ENCODE measurements around the gene PCDHGA1.

The PCDHGA1 gene

GRCh38 chr5:141362719-141363118 lies 32.4 kb downstream of the PCDHGA1 start:
- H3K27me3 ChIP-seq (ENCODE audit: low read depth, low read length) = no peaks in the 10 kb centered on the region
- no peaks in the 10 kb centered on the region for H3K4me1 ChIP-seq (ENCODE audit: low read length)
- H3K27ac ChIP-seq (ENCODE audit: low read length) = no peak overlapping the region
- H3K9ac ChIP-seq (ENCODE audit: low read length) = no peak overlapping the region
- TF ChIP-seq CTCF (IDR thresholded peaks at IDR 0.05; ENCODE audit: low read depth, low read length) = no peak
- no peak for TF ChIP-seq EZH2phosphoT487 (IDR thresholded peaks at IDR 0.05; ENCODE audit: low read depth)
- H3K4me3 ChIP-seq (ENCODE audit: low read length) = no peak overlapping the region
- no peaks in the 10 kb centered on the region for H3K36me3 ChIP-seq (replicated peaks; ENCODE audit: low read depth, low read length)
- H4K20me1 ChIP-seq (ENCODE audit: insufficient read depth, low read length) = no peaks in the 10 kb centered on the region
- no peak overlapping the region for H2AFZ ChIP-seq (ENCODE audit: low read depth, low read length)
- H3K4me2 ChIP-seq (ENCODE audit: low read length) = no peak overlapping the region
- no peaks in the 10 kb centered on the region for H3K79me2 ChIP-seq (ENCODE audit: low read length)
- H3K9me3 ChIP-seq (ENCODE audit: insufficient read depth, low read length) = no peaks in the 10 kb centered on the region

GRCh38 chr5:141363952-141364660 lies 33.8 kb downstream of the PCDHGA1 start, which contains the start of gene PCDHGA5:
Gene PCDHGA5, plus strand, starts transcription at chr5:141364162. Its CDS starts 169 bp downstream, at chr5:141364331.
- Histone ChIP-seq H3K9ac (ENCODE audit: low read length) (no peak within 1 kb of the TSS), H2AFZ (ENCODE audit: low read depth, low read length) (no peak within 1 kb of the TSS), H3K27ac (ENCODE audit: low read length) (no peak within 1 kb of the TSS), H3K4me1 (ENCODE audit: low read length) (no peaks in the 10 kb centered on the region), H3K4me2 (ENCODE audit: low read length) (no peak within 1 kb of the TSS), H3K4me3 (ENCODE audit: low read length) (no peak within 1 kb of the TSS), H4K20me1 (ENCODE audit: insufficient read depth, low read length) (no peaks in the 10 kb centered on the region), H3K27me3 (ENCODE audit: low read depth, low read length) (no peaks in the 10 kb centered on the region), H3K79me2 (ENCODE audit: low read length) (no peaks in the 10 kb centered on the region), H3K36me3 (replicated peaks; ENCODE audit: low read depth, low read length) (no peaks in the 10 kb centered on the region), H3K9me3 (ENCODE audit: insufficient read depth, low read length) (no peaks in the 10 kb centered on the region)
- TF ChIP-seq CTCF (IDR thresholded peaks at IDR 0.05; ENCODE audit: low read depth, low read length) (no peak), EZH2phosphoT487 (IDR thresholded peaks at IDR 0.05; ENCODE audit: low read depth) (no peak)

GRCh38 chr5:141366016-141366896 lies 35.9 kb downstream of the PCDHGA1 start:
- no peak overlapping the region for H3K27ac ChIP-seq (ENCODE audit: low read length)
- no peak overlapping the region for H3K9ac ChIP-seq (ENCODE audit: low read length)
- no peak overlapping the region for H3K4me2 ChIP-seq (ENCODE audit: low read length)
- H3K9me3 ChIP-seq (ENCODE audit: insufficient read depth, low read length) = no peaks in the 10 kb centered on the region
- H2AFZ ChIP-seq (ENCODE audit: low read depth, low read length) = no peak overlapping the region
- no peaks in the 10 kb centered on the region for H3K27me3 ChIP-seq (ENCODE audit: low read depth, low read length)
- no peak overlapping the region for H3K4me3 ChIP-seq (ENCODE audit: low read length)
- no peaks in the 10 kb centered on the region for H3K4me1 ChIP-seq (ENCODE audit: low read length)
- TF ChIP-seq EZH2phosphoT487 (IDR thresholded peaks at IDR 0.05; ENCODE audit: low read depth) = no peak
- H3K79me2 ChIP-seq (ENCODE audit: low read length) = no peaks in the 10 kb centered on the region
- H3K36me3 ChIP-seq (replicated peaks; ENCODE audit: low read depth, low read length) = no peaks in the 10 kb centered on the region
- H4K20me1 ChIP-seq (ENCODE audit: insufficient read depth, low read length) = no peaks in the 10 kb centered on the region

- H3K27ac ChIP-seq (ENCODE audit: low read length) = no peak within 1 kb of the TSS
- no peaks in the 10 kb centered on the region for H4K20me1 ChIP-seq (ENCODE audit: insufficient read depth, low read length)
- peak within 1 kb of the TSS; percentile 57 for H3K9ac ChIP-seq (ENCODE audit: low read length)
- no peaks in the 10 kb centered on the region for H3K27me3 ChIP-seq (ENCODE audit: low read depth, low read length)
- no peaks in the 10 kb centered on the region for H3K36me3 ChIP-seq (replicated peaks; ENCODE audit: low read depth, low read length)
- peak within 1 kb of the TSS; percentile 77 for H3K4me2 ChIP-seq (ENCODE audit: low read length)
- no peaks in the 10 kb centered on the region for H3K4me1 ChIP-seq (ENCODE audit: low read length)
- H3K9me3 ChIP-seq (ENCODE audit: insufficient read depth, low read length) = no peaks in the 10 kb centered on the region
- TF ChIP-seq CTCF (IDR thresholded peaks at IDR 0.05; ENCODE audit: low read depth, low read length) (peak; percentile 52), EZH2phosphoT487 (IDR thresholded peaks at IDR 0.05; ENCODE audit: low read depth) (no peak)
- no peaks in the 10 kb centered on the region for H3K79me2 ChIP-seq (ENCODE audit: low read length)
- H3K4me3 ChIP-seq (ENCODE audit: low read length) = peak within 1 kb of the TSS; percentile 76
- peak within 1 kb of the TSS; percentile 91 for H2AFZ ChIP-seq (ENCODE audit: low read depth, low read length)
These were observed 39.9 kb downstream of the PCDHGA1 start, which contains the start of gene PCDHGB3 for GRCh38 chr5:141369994-141370848. Gene PCDHGB3, plus strand, starts transcription at chr5:141370242. Its CDS starts 153 bp downstream, at chr5:141370395.
